ENCODE results near the gene TNFRSF18. TPM values are rescaled to one million over a fixed set of nuclear protein-coding genes. Genes with fewer than 3 reads are reported as not detected.

Gene TNFRSF18
- total and polyA plus RNA-seq, 2 donors (not counting 3 experiments of a cell fraction or from before 2014, with no cell fraction given), result not detected

DNA sequence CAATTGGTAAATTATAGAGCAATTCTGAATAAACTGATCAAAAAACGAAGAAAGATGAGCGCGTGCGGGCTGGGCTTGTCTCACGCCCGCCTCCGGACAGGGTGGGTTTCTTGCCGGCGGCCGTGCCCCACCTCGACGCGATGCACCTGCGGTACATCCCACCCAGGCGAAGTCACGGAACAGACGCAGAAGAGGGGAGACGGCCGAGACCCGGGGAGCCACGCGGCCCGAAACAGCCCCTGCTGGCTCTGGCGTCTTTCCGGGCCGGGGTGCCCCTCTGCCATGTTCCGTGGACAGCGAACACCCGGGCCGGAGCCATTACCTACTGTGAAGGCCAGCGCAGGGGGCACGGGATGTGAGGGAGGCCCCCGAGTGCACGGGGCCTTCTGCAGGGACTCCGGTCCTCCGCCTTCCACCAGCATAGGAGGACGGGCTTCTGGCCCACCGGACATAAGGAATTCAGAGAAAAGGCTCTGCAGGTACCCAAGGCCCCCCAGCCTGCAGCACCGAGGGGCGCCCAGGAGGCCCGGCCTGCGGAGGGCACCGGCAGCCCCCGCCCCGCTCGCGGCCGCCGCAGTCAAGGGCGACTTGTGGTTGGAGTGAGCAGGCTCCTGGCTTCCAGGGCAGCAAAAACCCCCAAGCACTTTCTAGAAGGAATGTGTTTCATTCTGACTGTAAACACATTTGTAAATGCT lies 47.7 kb upstream of the TNFRSF18 start:
- H3K4me1 ChIP-seq (ENCODE audit: control insufficient read depth, extremely low read depth, insufficient read depth, low read length), result no peaks in the 10 kb centered on the region
- no TSS peak for BruUV-seq (replicated peaks)
- no peak overlapping the region for H3K4me3 ChIP-seq (replicated peaks in 1 of 3; ENCODE audit: insufficient read depth in 1 of 3, low read depth in 1 of 3, low read length in 3 of 3)
- dilution Hi-C loops (cut with MboI; ENCODE audit: extremely low pct_ligation_motif_present, low sequenced_read_pairs) (no loop called here), intact Hi-C loops (cut with micrococcal nuclease) (no loop called here)
- POLR2A ChIA-PET, result no interaction called here
- H3K27ac ChIP-seq (ENCODE audit: insufficient read depth, low read depth, low read length), result no peak overlapping the region
- no peaks in the 10 kb centered on the region for H4K20me1 ChIP-seq (replicated peaks; ENCODE audit: control insufficient read depth, extremely low read depth, insufficient read depth, low read length)
- peaks cover 0 to 21% of the 10 kb centered on the region in 2 experiments for H3K36me3 ChIP-seq (ENCODE audit: control insufficient read depth in 2 of 2, extremely low read depth in 1 of 2, insufficient read depth in 2 of 2, low read length in 2 of 2)
- no peaks in the 10 kb centered on the region for H3K27me3 ChIP-seq (ENCODE audit: control insufficient read depth in 2 of 2, insufficient read depth in 2 of 2, low read length in 2 of 2)
- H2AFZ ChIP-seq (ENCODE audit: low read depth, low read length), result no peak overlapping the region
- FAIRE-seq (no peak), DNase-seq (ENCODE audit: low read depth, low spot score) (no peak)
- H3K79me2 ChIP-seq (ENCODE audit: control insufficient read depth, insufficient read depth, low read length), result no peaks in the 10 kb centered on the region
- no peaks in the 10 kb centered on the region for H3K9me1 ChIP-seq (replicated peaks; ENCODE audit: control insufficient read depth, extremely low read depth, insufficient read depth, low read length)
- CTCF ChIA-PET, result no interaction called here
- no peak overlapping the region for H3K9ac ChIP-seq (replicated peaks; ENCODE audit: extremely low read depth, insufficient read depth, low read length)
- no peaks in the 10 kb centered on the region for H3K9me3 ChIP-seq (replicated peaks; ENCODE audit: control insufficient read depth, insufficient read depth, low read length)
- no peak overlapping the region for H3K4me2 ChIP-seq (ENCODE audit: insufficient read depth, low read length)
- no peak for TF ChIP-seq POLR2A (IDR thresholded peaks at IDR 0.05; ENCODE audit: low read depth, low read length)
- TF ChIP-seq FOS (IDR thresholded peaks at IDR 0.05; ENCODE audit: borderline replicate concordance, insufficient read depth, low read length), result no peak
- no peak for TF ChIP-seq MYC (IDR thresholded peaks at IDR 0.05; ENCODE audit: low read depth, low read length)
- TF ChIP-seq, protein P1, sequence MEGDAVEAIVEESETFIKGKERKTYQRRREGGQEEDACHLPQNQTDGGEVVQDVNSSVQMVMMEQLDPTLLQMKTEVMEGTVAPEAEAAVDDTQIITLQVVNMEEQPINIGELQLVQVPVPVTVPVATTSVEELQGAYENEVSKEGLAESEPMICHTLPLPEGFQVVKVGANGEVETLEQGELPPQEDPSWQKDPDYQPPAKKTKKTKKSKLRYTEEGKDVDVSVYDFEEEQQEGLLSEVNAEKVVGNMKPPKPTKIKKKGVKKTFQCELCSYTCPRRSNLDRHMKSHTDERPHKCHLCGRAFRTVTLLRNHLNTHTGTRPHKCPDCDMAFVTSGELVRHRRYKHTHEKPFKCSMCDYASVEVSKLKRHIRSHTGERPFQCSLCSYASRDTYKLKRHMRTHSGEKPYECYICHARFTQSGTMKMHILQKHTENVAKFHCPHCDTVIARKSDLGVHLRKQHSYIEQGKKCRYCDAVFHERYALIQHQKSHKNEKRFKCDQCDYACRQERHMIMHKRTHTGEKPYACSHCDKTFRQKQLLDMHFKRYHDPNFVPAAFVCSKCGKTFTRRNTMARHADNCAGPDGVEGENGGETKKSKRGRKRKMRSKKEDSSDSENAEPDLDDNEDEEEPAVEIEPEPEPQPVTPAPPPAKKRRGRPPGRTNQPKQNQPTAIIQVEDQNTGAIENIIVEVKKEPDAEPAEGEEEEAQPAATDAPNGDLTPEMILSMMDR (IDR thresholded peaks at IDR 0.05; ENCODE audit: extremely low read depth in 1 of 2, insufficient read depth in 1 of 2, low read depth in 1 of 2, low read length in 2 of 2), result no peak
- no peak for TF ChIP-seq EZH2 (IDR thresholded peaks at IDR 0.05; ENCODE audit: borderline replicate concordance, low read depth, low read length, severe bottlenecking)

DNA sequence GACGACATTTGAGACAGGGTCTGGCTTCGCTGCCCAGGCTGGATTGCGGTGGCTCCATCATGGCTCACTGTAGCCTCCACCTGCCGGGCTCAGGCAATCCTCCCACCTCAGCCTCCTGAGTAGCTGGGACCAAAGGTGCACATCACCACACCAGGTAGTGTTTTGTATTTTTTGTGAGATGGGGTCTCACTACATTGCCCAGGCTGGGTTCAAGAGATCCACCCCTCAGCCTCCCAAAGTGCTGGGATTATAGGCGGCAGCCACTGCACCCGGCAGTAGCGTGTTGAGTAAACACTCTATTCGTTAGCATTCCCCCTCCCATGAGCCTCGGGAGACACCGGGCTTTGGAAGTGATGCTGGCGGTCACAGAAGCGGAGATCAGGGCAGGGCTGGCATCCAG lies 46.9 kb upstream of the TNFRSF18 start:
- H4K20me1 ChIP-seq (replicated peaks; ENCODE audit: control insufficient read depth, extremely low read depth, insufficient read depth, low read length), result no peaks in the 10 kb centered on the region
- ChIA-PET CTCF (interaction anchor here (4.6 kb wide), 1 partner anchor 131 kb away, joined by 38 read pairs; no protein-coding TSS in a partner anchor), POLR2A (no interaction called here)
- BruUV-seq (replicated peaks), result no TSS peak
- dilution Hi-C loops (cut with MboI; ENCODE audit: extremely low pct_ligation_motif_present, low sequenced_read_pairs), result no loop called here
- TF ChIP-seq MYC (IDR thresholded peaks at IDR 0.05; ENCODE audit: low read depth, low read length) (no peak), POLR2AphosphoS5 (IDR thresholded peaks at IDR 0.05; ENCODE audit: insufficient read depth, low read depth, low read length) (no peak), FOS (IDR thresholded peaks at IDR 0.05; ENCODE audit: borderline replicate concordance, insufficient read depth, low read length) (no peak), JUN (IDR thresholded peaks at IDR 0.05; ENCODE audit: borderline replicate concordance, insufficient read depth, insufficient read length, low read depth) (no peak), POLR2A (IDR thresholded peaks at IDR 0.05; ENCODE audit: low read depth, low read length) (no peak), EZH2 (IDR thresholded peaks at IDR 0.05; ENCODE audit: borderline replicate concordance, low read depth, low read length, severe bottlenecking) (no peak), GATA2 (IDR thresholded peaks at IDR 0.05; ENCODE audit: insufficient read depth, insufficient read length, low read depth, low read length) (no peak)
- TF ChIP-seq, protein P1 (IDR thresholded peaks at IDR 0.05; ENCODE audit: extremely low read depth in 1 of 2, insufficient read depth in 1 of 2, low read depth in 1 of 2, low read length in 2 of 2), result no peak
- TF ChIP-seq, protein P2, sequence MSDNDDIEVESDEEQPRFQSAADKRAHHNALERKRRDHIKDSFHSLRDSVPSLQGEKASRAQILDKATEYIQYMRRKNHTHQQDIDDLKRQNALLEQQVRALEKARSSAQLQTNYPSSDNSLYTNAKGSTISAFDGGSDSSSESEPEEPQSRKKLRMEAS (IDR thresholded peaks at IDR 0.05; ENCODE audit: insufficient read depth, insufficient read length), result no peak
- no peaks in the 10 kb centered on the region for H3K79me2 ChIP-seq (ENCODE audit: control insufficient read depth, insufficient read depth, low read length)
- no peak overlapping the region for H2AFZ ChIP-seq (ENCODE audit: low read depth, low read length)
- FAIRE-seq (no peak), DNase-seq (ENCODE audit: low read depth, low spot score) (no peak)
- peaks cover 0 to 17% of the 10 kb centered on the region in 2 experiments for H3K36me3 ChIP-seq (ENCODE audit: control insufficient read depth in 2 of 2, extremely low read depth in 1 of 2, insufficient read depth in 2 of 2, low read length in 2 of 2)
- no peak overlapping the region for H3K4me2 ChIP-seq (ENCODE audit: insufficient read depth, low read length)
- H3K4me3 ChIP-seq (replicated peaks in 1 of 3; ENCODE audit: insufficient read depth in 1 of 3, low read depth in 1 of 3, low read length in 3 of 3), result no peak overlapping the region
- H3K27ac ChIP-seq (ENCODE audit: insufficient read depth, low read depth, low read length), result no peak overlapping the region
- no peaks in the 10 kb centered on the region for H3K4me1 ChIP-seq (ENCODE audit: control insufficient read depth, extremely low read depth, insufficient read depth, low read length)
- intact Hi-C loops (cut with micrococcal nuclease), result no loop called here
- H3K27me3 ChIP-seq (ENCODE audit: control insufficient read depth in 2 of 2, insufficient read depth in 2 of 2, low read length in 2 of 2), result no peaks in the 10 kb centered on the region
- no peak overlapping the region for H3K9ac ChIP-seq (replicated peaks; ENCODE audit: extremely low read depth, insufficient read depth, low read length)
- H3K9me1 ChIP-seq (replicated peaks; ENCODE audit: control insufficient read depth, extremely low read depth, insufficient read depth, low read length), result no peaks in the 10 kb centered on the region
- no peaks in the 10 kb centered on the region for H3K9me3 ChIP-seq (replicated peaks; ENCODE audit: control insufficient read depth, insufficient read depth, low read length)

Data from endothelial cell of umbilical vein (primary cell).